ENCODE data around the gene GMDS. TPM values are rescaled to one million over a fixed set of nuclear protein-coding genes. Genes with fewer than 3 reads are reported as not detected.

GMDS gene
- total RNA-seq, 1 donor, result 23.2 TPM

GRCh38 chr6:1615151-1615852, 630.1 kb downstream of the GMDS start:
- no peak for TF ChIP-seq CTCF (IDR thresholded peaks at IDR 0.05; ENCODE audit: extremely low read depth, low read depth, low read length)
- H3K4me3 ChIP-seq (ENCODE audit: insufficient read depth, low read length), result peak overlapping the region; percentile 96
- peak overlapping the region; percentile 90 for H3K4me2 ChIP-seq (ENCODE audit: insufficient read depth, low read length)
- peaks cover 99% of the 10 kb centered on the region for H3K79me2 ChIP-seq (ENCODE audit: insufficient read depth, low read length)
- peaks cover 22% of the 10 kb centered on the region for H4K20me1 ChIP-seq (ENCODE audit: insufficient read depth, low read length)
- H3K9me3 ChIP-seq (ENCODE audit: low read depth, low read length), result no peaks in the 10 kb centered on the region
- H3K27ac ChIP-seq (ENCODE audit: low read depth, low read length), result peak overlapping the region; percentile 96
- H2AFZ ChIP-seq (ENCODE audit: low read length), result no peak overlapping the region
- H3K27me3 ChIP-seq (ENCODE audit: insufficient read depth, low read length), result no peaks in the 10 kb centered on the region
- peaks cover 8% of the 10 kb centered on the region for H3K36me3 ChIP-seq (ENCODE audit: insufficient read depth, low read length)
- DNase-seq (ENCODE audit: insufficient read length, low spot score, missing footprints), result peak; percentile 91
- H3K4me1 ChIP-seq (ENCODE audit: insufficient read depth, low read length), result peaks cover 41% of the 10 kb centered on the region

- Histone ChIP-seq H4K20me1 (ENCODE audit: insufficient read depth, low read length) (peaks cover 22% of the 10 kb centered on the region), H3K4me1 (ENCODE audit: insufficient read depth, low read length) (peaks cover 38% of the 10 kb centered on the region), H3K4me3 (ENCODE audit: insufficient read depth, low read length) (peak overlapping the region; percentile 96), H3K27ac (ENCODE audit: low read depth, low read length) (peak overlapping the region; percentile 96), H3K36me3 (ENCODE audit: insufficient read depth, low read length) (peaks cover 8% of the 10 kb centered on the region), H3K79me2 (ENCODE audit: insufficient read depth, low read length) (peaks cover 92% of the 10 kb centered on the region), H2AFZ (ENCODE audit: low read length) (no peak overlapping the region), H3K27me3 (ENCODE audit: insufficient read depth, low read length) (no peaks in the 10 kb centered on the region), H3K4me2 (ENCODE audit: insufficient read depth, low read length) (peak overlapping the region; percentile 90), H3K9me3 (ENCODE audit: low read depth, low read length) (no peaks in the 10 kb centered on the region)
- DNase-seq (ENCODE audit: insufficient read length, low spot score, missing footprints), result peak; percentile 94
- TF ChIP-seq CTCF (IDR thresholded peaks at IDR 0.05; ENCODE audit: extremely low read depth, low read depth, low read length), result no peak
Measured at GRCh38 chr6:1614448-1615150, 630.8 kb downstream of the GMDS start.

- peak overlapping the region; percentile 96 for H3K27ac ChIP-seq (ENCODE audit: low read depth, low read length)
- peaks cover 22% of the 10 kb centered on the region for H4K20me1 ChIP-seq (ENCODE audit: insufficient read depth, low read length)
- peak overlapping the region; percentile 90 for H3K4me2 ChIP-seq (ENCODE audit: insufficient read depth, low read length)
- DNase-seq (ENCODE audit: insufficient read length, low spot score, missing footprints), result peak; percentile 99
- H3K4me1 ChIP-seq (ENCODE audit: insufficient read depth, low read length), result peaks cover 38% of the 10 kb centered on the region
- peaks cover 84% of the 10 kb centered on the region for H3K79me2 ChIP-seq (ENCODE audit: insufficient read depth, low read length)
- no peak for TF ChIP-seq CTCF (IDR thresholded peaks at IDR 0.05; ENCODE audit: extremely low read depth, low read depth, low read length)
- H3K9me3 ChIP-seq (ENCODE audit: low read depth, low read length), result no peaks in the 10 kb centered on the region
- peaks cover 8% of the 10 kb centered on the region for H3K36me3 ChIP-seq (ENCODE audit: insufficient read depth, low read length)
- no peaks in the 10 kb centered on the region for H3K27me3 ChIP-seq (ENCODE audit: insufficient read depth, low read length)
- H2AFZ ChIP-seq (ENCODE audit: low read length), result no peak overlapping the region
- H3K4me3 ChIP-seq (ENCODE audit: insufficient read depth, low read length), result peak overlapping the region; percentile 96
Measured at GRCh38 chr6:1613688-1614447, 631.5 kb downstream of the GMDS start.
